GM23338 (cell line): ENCODE measurements around the gene XPC. TPM values are rescaled to one million over a fixed set of nuclear protein-coding genes. Genes with fewer than 3 reads are reported as not detected.

Experiments used
- ATAC-seq: fragments of 200-7000 bp; cut with Tn5 transposase; 3 replicates; pipeline ENCODE4 v1.9.1; 2020
- DNase-seq: peaks from one replicate; pipeline ENCODE4 v3.0.0-alpha.2; 2015; ENCODE audit warnings: low spot score
- H2AFZ ChIP-seq: fragments of 200-600 bp; sonication (generic); 2 replicates; pipeline ENCODE4 v1.8.0; 2016; ENCODE audit warnings: antibody characterized with exemption, mild to moderate bottlenecking, moderate library complexity
- H3F3A ChIP-seq: fragments of 200-600 bp; sonication (generic); replicated peaks from 2 replicates; pipeline ENCODE4 v1.8.0; 2017; ENCODE audit warnings: antibody characterized with exemption, mixed run types, low read depth
- H3K27ac ChIP-seq: fragments of 200-600 bp; sonication (generic); 2 replicates; pipeline ENCODE4 v1.6.1; 2016; ENCODE audit warnings: low read depth
- H3K27me3 ChIP-seq: fragments of 200-600 bp; sonication (generic); 2 replicates; pipeline ENCODE4 v1.8.0; 2016; ENCODE audit warnings: mild to moderate bottlenecking, mixed run types, moderate library complexity; ENCODE audit not compliant: insufficient read depth
- H3K36me3 ChIP-seq: fragments of 200-600 bp; sonication (generic); 2 replicates; pipeline ENCODE4 v1.8.0; 2016; ENCODE audit warnings: mild to moderate bottlenecking; ENCODE audit not compliant: insufficient read depth
- H3K4me1 ChIP-seq: fragments of 200-600 bp; sonication (generic); 2 replicates; pipeline ENCODE4 v1.8.0; 2016; ENCODE audit warnings: mild to moderate bottlenecking, moderate library complexity; ENCODE audit not compliant: insufficient read depth
- H3K4me2 ChIP-seq: fragments of 200-600 bp; sonication (generic); 2 replicates; pipeline ENCODE4 v1.7.1; 2017; ENCODE audit warnings: mixed run types
- H3K4me3 ChIP-seq: fragments of 200-600 bp; sonication (generic); 2 replicates; pipeline ENCODE4 v1.6.1; 2016; ENCODE audit warnings: mixed run types
- H3K79me2 ChIP-seq: fragments of 200-600 bp; sonication (generic); replicated peaks from 2 replicates; pipeline ENCODE4 v1.8.0; 2017; ENCODE audit warnings: mild to moderate bottlenecking; ENCODE audit not compliant: insufficient read depth
- H3K9me2 ChIP-seq: fragments of 200-600 bp; sonication (generic); 2 replicates; pipeline ENCODE4 v1.8.0; 2017; ENCODE audit not compliant: insufficient read depth
- H4K20me1 ChIP-seq: fragments of 200-600 bp; sonication (generic); replicated peaks from 2 replicates; pipeline ENCODE4 v1.8.0; 2017; ENCODE audit warnings: mild to moderate bottlenecking; ENCODE audit not compliant: insufficient read depth
- H3K27ac Mint-ChIP-seq: 2 replicates; pipeline ENCODE4 v1.8.0; 2020; ENCODE audit warnings: inconsistent platforms, mild to moderate bottlenecking, moderate library complexity, mixed read lengths
- H3K27me3 Mint-ChIP-seq: 3 replicates; pipeline ENCODE4 v1.8.0; 2022; ENCODE audit warnings: low read depth, mild to moderate bottlenecking, moderate library complexity, mixed read lengths, inconsistent platforms; ENCODE audit not compliant: insufficient read depth, poor library complexity
- H3K36me3 Mint-ChIP-seq: 3 replicates; pipeline ENCODE4 v1.8.0; 2021; ENCODE audit warnings: low read depth, mild to moderate bottlenecking, inconsistent platforms, moderate library complexity, mixed read lengths
- H3K4me1 Mint-ChIP-seq: 3 replicates; pipeline ENCODE4 v1.8.0; 2020; ENCODE audit warnings: mild to moderate bottlenecking, inconsistent platforms, mixed read lengths
- H3K4me3 Mint-ChIP-seq: 3 replicates; pipeline ENCODE4 v1.8.0; 2021; ENCODE audit warnings: moderate library complexity, mild to moderate bottlenecking, inconsistent platforms, mixed read lengths
- H3K9me3 Mint-ChIP-seq: 3 replicates; pipeline ENCODE4 v1.8.0; 2020; ENCODE audit warnings: moderate library complexity, mild to moderate bottlenecking, inconsistent platforms, mixed read lengths
- CREB1 ChIP-seq: fragments of 250-450 bp; sonication (Bioruptor Pico); IDR thresholded peaks from 2 replicates; pipeline ENCODE4 v1.5.0; 2020; ENCODE audit warnings: low read depth, mild to moderate bottlenecking, moderate library complexity
- CTCF ChIP-seq, 2 experiments: fragments of 200-600 bp in 1 of 2; sonication (generic) in 1 of 2; conservative IDR thresholded peaks; 2 replicates each; pipeline versions ENCODE4 v1.5.1 to v1.6.1; 2016 to 2017; ENCODE audit warnings: antibody characterized with exemption in 2 of 2, low read depth in 2 of 2, mild to moderate bottlenecking in 2 of 2, moderate library complexity in 1 of 2
- EZH2 ChIP-seq: fragments of 200-600 bp; sonication (generic); IDR thresholded peaks from one replicate; pipeline ENCODE4 v1.8.0; 2017; ENCODE audit warnings: antibody characterized with exemption, mild to moderate bottlenecking, low read depth; ENCODE audit not compliant: unreplicated experiment
- JUNB ChIP-seq: IDR thresholded peaks from one replicate; pipeline ENCODE4 v1.6.1; 2016; ENCODE audit warnings: antibody characterized with exemption; ENCODE audit not compliant: unreplicated experiment
- STAT1 ChIP-seq: IDR thresholded peaks from one replicate; pipeline ENCODE4 v1.6.1; 2016; ENCODE audit warnings: antibody characterized with exemption; ENCODE audit not compliant: unreplicated experiment
- ZNF331 ChIP-seq: fragments of 250-450 bp; sonication (Bioruptor Pico); IDR thresholded peaks from 2 replicates; pipeline ENCODE4 v1.5.0; 2020; ENCODE audit warnings: low read depth, mild to moderate bottlenecking, moderate library complexity
- polyA plus RNA-seq: library from polyadenylated mRNA; unstranded; fragments of >200 nt; fragmentation: Nextera tagmentation; extraction: Ambion mirVana; gene quantifications from 2 replicates; pipeline ENCODE4 v1.2.1, GENCODE V29; 2016
- total RNA-seq: library from RNA; depleted of rRNA; stranded (reverse); fragments of >200 nt; shearing (Covaris generic); gene quantifications from 2 replicates; pipeline ENCODE4 v1.2.3, GENCODE V29; 2014

XPC gene
- total and polyA plus RNA-seq, 2 experiments from 2014 or later: 34.9 to 41.5 TPM

GRCh38 chr3:14152233-14152962, 26.0 kb downstream of the XPC start:
- Mint-ChIP-seq H3K27me3 (peaks cover 9% of the 10 kb centered on the region), H3K27ac (no peak overlapping the region), H3K36me3 (peaks cover 46% of the 10 kb centered on the region), H3K4me3 (no peak overlapping the region), H3K9me3 (no peaks in the 10 kb centered on the region), H3K4me1 (peaks cover 14% of the 10 kb centered on the region)
- Histone ChIP-seq H4K20me1 (peaks cover 8% of the 10 kb centered on the region), H3K79me2 (no peaks in the 10 kb centered on the region), H3K36me3 (peaks cover 3% of the 10 kb centered on the region), H3K27ac (no peak overlapping the region), H3F3A (no peaks in the 10 kb centered on the region), H3K4me1 (peaks cover 8% of the 10 kb centered on the region), H3K27me3 (no peaks in the 10 kb centered on the region), H3K9me2 (no peaks in the 10 kb centered on the region), H2AFZ (no peak overlapping the region), H3K4me2 (no peak overlapping the region), H3K4me3 (no peak overlapping the region)
- ATAC-seq: no peak
- DNase-seq: peak; percentile 44
- TF ChIP-seq ZNF331 (CRISPR knock-in tag): no peak
- TF ChIP-seq CREB1: no peak
- TF ChIP-seq EZH2: no peak
- peak; percentile 44 to 45; a peak in 3 of 4 replicates for TF ChIP-seq CTCF (conservative IDR thresholded peaks at IDR 0.05; ENCODE audit: low read depth in 2 of 2)
- no peak for TF ChIP-seq JUNB
- no peak for TF ChIP-seq STAT1

- H3K36me3 Mint-ChIP-seq: peaks cover 47% of the 10 kb centered on the region
- peaks cover 3% of the 10 kb centered on the region for H3K36me3 ChIP-seq
Measured at GRCh38 chr3:14151471-14152083, 26.8 kb downstream of the XPC start.

More at GRCh38 chr3:14151471-14152083, 26.8 kb downstream of the XPC start:
- Histone ChIP-seq H3K27ac (no peak overlapping the region), H3F3A (no peaks in the 10 kb centered on the region), H3K9me2 (no peaks in the 10 kb centered on the region), H3K4me2 (no peak overlapping the region), H3K4me3 (no peak overlapping the region), H3K27me3 (no peaks in the 10 kb centered on the region), H2AFZ (no peak overlapping the region), H3K79me2 (no peaks in the 10 kb centered on the region), H3K4me1 (peaks cover 8% of the 10 kb centered on the region), H4K20me1 (peaks cover 8% of the 10 kb centered on the region)
- ATAC-seq (no peak), DNase-seq (no peak)
- Mint-ChIP-seq H3K4me3 (no peak overlapping the region), H3K27ac (no peak overlapping the region), H3K27me3 (peaks cover 11% of the 10 kb centered on the region), H3K9me3 (no peaks in the 10 kb centered on the region), H3K4me1 (peaks cover 17% of the 10 kb centered on the region)
- TF ChIP-seq CTCF (conservative IDR thresholded peaks at IDR 0.05; ENCODE audit: low read depth in 2 of 2) (no peak), ZNF331 (CRISPR knock-in tag) (no peak)
